GM19099 (cell line): Measurements from ENCODE around the gene SIRT6.

ENCODE experiments used
- POLR2A ChIP-seq: IDR thresholded peaks from 3 replicates; pipeline ENCODE4 v1.6.1; 2011; ENCODE audit warnings: low read depth; ENCODE audit not compliant: insufficient read length; ENCODE audit errors: extremely low read depth

The SIRT6 gene

DNA sequence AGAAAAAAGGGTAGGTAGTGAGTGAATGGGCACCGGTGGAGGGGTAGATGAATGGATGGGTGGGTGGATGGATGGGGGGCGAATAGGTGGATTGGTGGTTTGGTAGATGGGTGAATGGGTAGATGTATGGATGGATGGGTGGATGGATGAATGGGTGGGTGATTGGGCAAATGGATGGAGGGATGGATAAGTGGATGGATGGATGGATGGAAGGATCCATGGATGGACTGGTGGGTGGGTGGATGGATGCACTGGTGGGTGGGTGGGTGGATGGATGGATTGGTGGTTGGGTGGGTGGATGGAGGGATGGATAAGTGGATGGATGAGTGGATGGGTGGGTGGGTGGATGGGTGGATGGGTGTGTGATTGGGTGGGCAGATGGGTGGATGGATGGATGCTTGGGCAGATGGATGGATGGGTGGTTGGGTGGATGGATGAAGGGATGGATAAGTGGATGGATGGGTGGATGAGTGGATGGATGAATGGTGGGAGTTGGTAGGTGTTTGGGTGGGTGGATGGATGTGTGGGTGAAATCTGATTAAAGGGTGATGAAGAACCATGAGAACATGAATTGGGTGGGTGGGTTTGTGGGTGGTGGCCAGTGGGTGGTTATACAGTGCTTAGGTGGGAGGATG lies 2.5 kb upstream of the SIRT6 start:
- TF ChIP-seq POLR2A, result no peak

DNA sequence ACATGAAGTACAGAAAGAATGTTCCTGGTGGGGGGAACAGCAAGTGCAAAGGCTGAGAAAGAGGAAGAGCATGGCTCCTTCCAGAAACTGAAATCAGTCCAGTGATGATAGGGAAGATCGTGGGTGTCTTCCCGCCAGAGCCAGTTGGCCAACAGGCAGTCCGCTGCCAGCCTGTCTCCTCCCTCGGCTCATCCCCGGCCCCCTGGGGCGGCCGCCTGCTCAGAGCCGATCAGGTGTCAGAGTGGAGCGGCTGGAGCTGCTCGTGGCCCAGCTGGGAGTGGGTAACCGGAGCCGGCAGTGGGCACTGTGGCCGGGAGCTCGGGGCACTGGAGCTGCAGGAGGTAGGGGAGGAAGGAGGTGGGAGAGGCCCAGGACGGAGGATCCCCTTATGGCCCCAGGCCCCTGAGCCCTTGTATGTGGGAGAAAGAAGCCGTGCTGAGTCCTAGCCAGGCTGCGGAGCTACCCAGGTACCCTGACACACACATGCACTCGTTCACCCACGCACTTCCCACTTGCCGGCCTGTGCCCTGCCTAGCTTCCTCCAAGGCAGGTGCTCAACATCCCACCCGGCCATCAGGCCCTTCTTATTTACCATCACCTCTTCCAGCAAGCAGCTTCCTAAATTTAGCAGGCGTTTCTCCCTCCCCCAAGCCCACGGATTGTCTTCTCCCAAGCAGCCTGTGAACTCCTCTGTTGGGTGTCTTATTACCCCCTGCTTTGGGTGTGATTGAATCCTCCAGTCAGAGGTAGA lies 1.8 kb upstream of the SIRT6 start:
- no peak for TF ChIP-seq POLR2A

DNA sequence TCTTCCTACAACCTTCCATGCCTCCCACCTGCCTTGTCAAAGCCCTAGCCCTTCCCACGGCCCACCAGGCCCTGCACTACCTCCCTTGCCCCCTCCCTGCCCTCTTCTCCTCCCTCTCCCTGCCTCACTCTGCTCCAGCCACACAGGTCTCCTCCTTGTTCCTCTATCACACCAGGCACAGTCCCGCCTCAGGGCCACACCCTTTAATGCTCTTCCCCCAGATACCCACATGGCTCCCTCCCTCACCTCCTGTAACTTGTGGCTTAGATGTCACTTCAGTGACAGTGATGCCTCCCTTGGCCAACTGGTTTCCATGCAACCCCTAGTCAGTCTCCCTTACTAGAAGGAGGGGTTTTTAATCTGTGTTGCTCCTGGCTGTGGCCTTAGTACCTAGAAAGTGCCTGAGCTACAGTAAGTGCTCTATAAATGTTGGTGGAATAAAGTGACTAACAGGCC lies 1.3 kb downstream of the SIRT6 start:
- TF ChIP-seq POLR2A, result no peak

DNA sequence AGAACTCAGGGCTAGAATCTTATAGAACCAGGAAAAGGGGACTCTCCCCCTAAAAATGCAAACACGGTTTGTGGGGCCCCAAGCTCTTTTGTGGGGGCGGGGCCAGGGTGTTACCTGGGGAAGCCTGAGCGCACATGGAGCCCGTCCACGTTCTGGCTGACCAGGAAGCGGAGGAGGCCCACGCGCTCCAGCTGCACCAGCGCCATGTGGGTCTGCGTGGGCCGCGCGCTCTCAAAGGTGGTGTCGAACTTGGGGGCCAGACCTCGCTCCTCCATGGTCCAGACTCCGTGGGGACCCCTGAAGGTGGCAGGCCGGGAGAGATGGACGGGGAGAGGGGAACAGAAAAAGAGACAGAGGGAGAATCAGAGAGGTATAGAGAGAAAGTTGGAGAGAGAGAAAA lies 3.4 kb downstream of the SIRT6 start:
- TF ChIP-seq POLR2A, result no peak

DNA sequence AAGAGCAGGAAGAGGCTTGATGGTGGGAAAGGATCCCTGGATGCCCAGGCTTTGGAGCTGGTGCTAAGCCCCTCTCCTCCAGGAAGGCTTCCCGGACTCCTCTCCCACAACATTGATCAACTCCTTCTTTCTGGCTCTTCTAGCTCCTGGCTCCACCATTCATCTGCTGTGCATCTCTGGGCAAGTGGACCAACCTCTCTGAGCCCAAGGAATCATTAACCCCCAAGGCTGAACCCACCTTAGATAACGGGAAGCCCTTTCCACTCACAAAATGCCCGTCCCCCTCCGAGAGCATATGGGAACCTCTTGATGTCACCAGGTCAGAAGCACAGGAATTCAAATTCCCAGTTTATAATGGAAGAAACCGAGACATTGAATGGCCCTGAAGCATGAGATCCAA lies 5.2 kb downstream of the SIRT6 start:
- TF ChIP-seq POLR2A, result no peak

DNA sequence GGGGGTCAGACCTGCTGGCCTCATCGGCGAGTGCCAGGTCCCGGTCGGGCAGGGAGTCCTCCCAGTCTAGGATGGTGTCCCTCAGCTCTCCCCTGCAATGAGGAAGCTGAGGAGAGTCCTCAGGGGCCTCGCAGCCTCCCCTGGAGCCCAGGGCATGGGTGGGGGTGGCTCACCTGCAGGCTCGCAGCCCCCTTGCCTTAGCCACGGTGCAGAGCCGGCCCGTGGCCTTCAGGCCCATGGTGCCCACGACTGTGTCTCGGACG lies 6.8 kb downstream of the SIRT6 start:
- no peak for TF ChIP-seq POLR2A

DNA sequence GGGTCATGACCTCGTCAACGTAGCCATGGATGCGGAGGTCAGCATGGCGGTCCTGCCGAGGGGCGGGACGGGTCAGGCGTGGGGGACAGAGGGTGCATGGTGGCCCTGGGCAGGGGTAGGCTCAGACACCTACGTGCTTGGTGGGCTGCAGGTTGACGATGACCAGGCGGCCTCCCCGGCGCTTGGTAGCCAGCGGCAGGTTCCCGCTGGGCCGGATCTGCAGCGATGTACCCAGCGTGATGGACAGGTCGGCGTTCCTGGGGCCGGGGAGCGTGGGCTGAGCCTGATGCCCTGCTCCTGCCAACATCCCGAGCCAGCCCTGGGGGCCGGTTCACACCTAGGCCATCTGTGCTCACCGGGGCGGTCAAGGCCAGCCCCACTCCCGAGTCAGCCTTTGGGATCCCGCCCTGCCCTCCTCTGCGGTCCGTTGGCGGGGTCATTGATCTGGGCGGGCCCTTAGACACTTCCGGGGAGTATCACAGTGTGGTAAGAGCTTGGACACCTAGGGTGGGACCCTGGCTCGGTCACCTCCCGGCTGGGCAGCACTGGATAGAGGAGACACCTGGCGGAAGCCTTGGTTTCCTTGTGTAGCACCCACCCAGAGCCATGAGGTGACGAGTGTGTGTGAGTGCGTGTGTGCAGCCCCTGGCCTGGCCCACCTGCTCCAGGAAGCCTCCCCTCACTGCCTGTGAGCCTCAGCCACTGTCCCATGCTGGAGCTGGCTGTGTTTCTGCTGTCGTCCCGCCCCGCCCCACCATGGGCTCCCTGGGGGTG lies 7.3 kb downstream of the SIRT6 start:
- TF ChIP-seq POLR2A, result no peak

DNA sequence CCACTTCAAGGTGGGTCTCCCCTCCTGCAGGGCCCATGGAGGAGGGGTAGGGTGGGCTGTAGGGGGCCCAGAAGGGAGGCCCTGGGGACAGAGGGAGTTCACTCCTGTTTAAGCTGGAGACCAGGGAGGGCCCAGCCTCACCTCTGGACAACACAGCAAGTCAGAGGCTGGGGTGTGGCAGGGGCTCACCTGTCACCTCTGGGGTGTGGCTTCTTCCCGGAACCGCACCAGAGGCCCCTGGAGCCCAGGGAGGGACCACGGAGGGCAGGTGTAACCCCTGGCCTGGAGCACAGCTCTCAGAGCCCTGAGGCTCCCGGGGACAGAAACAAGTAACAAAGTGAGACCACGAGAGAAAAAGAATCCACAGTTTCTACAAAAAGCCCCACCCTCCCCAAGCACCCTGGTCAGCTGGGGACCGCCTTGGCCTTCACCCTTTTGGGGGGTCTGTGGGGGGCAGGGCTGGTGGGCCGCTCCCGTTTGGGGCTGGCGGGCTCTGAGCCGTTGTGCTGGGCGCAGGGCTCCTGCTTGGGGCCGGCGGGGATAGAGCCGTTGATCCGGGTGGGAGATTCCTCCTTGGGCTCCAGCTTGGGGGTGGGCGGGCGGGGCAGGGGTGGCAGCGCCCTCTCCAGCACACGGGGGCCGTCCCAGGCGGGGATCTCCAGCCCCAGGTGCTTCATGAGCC lies 8.0 kb downstream of the SIRT6 start:
- TF ChIP-seq POLR2A, result no peak

DNA sequence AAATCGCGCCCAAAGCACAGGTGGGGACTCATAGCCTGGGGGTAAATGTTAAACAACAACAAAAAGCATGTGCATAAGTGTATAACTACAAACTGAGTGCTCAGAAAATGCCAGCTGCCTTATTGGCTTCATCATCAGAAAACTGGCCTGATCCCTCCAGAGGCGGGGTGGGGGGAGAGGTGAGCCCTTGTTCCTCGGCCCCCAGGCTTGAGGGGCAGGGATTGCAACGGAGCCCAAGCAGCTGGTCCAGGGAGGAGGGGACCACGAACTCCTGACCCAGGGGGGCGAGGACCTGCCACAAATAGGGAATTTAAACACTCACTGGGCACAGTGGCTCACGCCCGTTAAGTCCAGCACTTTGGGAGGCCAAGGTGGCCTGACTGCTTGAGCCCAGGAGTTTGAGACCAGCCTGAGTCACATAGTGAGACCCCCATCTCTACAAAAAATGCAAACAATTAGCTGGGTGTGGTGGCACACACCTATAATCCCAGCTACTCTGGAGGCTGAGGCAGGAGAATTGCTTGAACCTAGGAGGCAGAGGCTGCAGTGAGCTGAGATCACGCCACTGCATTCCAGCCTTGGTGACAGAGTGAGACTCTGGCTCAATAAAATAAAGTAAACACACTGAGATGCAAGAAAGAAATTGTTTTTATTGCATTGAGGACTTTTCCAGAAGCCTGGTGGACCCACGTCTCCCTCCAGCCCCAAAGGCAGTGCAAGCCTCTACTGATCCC lies 8.7 kb downstream of the SIRT6 start:
- TF ChIP-seq POLR2A, result no peak

DNA sequence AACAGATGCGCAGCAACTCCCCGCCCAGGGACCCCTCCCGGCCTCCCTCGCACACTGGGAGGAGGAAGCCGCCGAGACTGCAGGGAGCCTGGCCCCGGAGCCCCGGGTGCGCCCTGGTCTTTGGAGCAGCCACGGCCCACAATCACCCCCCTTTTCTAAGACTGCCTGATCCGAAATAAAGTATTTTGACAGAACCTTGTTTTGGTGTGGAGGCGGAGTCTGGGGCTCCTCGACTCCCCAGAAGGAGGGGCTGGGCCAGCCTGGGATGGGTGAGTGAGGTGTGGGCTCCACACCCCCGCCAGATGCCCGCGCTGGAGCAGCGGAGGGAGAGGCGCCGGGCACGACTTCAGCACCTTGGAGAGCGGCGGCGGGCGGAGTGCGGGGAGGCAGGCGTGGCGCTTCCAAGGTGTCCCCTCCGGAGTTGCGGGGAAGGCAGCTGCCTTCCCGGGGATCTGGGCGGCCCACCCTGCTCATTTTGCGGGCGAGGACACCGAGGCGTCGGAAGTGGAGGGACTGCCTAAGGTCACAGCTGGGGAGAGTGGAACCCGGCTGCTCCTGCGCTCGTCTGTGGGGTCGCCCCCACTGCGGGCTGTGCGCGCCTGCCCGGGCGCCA lies 9.4 kb downstream of the SIRT6 start:
- no peak for TF ChIP-seq POLR2A

DNA sequence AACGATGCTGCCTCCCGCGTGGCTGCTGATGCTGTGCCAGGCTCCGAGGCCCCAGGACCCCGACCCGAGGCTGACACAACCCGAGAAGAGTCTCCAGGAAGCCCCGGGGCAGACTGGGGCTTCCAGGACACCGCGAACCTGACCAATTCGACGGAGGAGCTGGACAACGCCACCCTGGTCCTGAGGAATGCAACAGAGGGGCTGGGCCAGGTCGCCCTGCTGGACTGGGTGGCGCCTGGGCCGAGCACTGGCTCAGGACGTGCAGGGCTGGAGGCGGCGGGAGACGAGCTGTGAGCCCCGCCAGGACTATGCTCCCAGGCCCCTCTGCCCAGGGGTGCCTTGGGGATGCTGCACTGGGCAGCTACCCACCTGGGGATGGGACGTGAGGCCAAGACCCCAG lies 10.7 kb downstream of the SIRT6 start:
- no peak for TF ChIP-seq POLR2A

DNA sequence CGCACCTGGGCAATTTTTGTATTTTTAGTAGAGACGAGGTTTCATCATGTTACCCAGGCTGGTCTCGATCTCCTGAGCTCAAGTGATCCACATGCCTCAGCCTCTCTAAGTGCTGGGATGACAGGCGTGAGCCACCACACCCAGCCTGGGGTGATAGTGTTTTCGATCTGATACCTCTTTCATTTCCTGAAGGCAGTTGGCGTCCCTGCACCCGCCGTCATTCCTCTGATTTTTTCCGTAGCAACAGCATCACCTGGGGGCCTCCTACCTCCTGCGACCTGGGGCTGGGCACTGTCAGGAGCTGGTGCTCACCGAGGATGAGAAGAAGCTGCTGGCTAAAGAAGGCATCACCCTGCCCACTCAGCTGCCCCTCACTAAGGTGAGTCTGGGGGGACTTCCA lies 18.1 kb downstream of the SIRT6 start:
- no peak for TF ChIP-seq POLR2A

DNA sequence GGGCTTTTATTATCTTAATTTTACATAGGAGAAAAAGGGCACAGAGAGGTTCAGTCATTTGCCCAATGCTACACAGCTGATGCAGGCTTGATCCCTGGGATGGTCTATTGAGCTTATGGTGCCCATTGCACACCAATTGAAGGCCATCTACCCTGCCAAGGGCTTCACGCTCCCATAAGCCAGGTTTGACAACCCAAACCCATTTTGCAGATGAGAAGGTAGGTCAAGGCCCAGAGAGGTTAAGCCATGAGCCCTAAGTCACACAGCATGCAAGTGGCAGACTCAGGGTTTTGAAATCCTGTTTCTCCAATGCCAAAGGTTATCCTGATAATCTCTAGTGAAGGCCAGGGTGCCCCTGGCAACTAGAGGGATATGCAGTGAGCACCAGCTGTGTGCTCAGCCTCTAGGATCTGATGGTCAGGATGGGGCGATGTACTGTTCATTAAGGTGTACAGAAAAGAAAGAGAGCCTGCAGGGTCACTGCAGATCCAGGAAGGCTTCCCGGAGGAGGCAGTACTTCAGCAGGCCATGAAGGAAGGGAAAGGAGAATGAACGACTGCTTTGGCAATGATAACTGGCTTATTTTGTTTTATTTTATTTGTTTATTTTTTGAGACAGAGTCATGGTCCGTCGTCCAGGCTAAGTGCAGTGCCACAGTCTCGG lies 20.8 kb downstream of the SIRT6 start:
- no peak for TF ChIP-seq POLR2A

DNA sequence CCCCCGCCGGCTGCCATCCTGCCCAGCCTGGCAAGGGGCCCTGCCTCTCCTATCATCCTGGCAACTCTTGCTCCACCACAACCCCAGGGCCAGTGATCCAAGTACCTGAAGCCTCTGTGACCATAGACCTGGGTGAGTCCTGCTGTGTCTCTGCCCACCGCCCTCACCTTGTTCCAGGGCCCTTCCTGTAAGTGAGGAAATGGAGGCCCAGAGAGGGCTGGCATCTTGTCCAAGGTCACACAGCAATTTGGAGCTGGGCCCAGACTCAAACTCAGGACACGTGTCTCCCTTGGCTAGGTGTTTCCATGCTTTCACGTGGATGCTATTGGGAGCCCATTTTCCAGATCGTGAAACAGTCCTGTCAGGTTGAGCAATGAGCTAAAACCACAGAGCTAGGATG lies 25.2 kb downstream of the SIRT6 start:
- no peak for TF ChIP-seq POLR2A
